IMR-90 (cell line): ENCODE measurements around the gene CIDEC. TPM values are rescaled to one million over a fixed set of nuclear protein-coding genes. Genes with fewer than 3 reads are reported as not detected.

Experiments
- ATAC-seq: fragments of 200-7000 bp; cut with Tn5 transposase; 2 replicates; pipeline ENCODE4 v1.9.1; 2020; ENCODE audit warnings: low read depth, mild to moderate bottlenecking, moderate library complexity
- BruUV-seq: library from RNA; stranded (reverse); fragments of 400-500 nt; replicated peaks from 2 replicates; lab custom pipeline; 2021; lab: Mats Ljungman, UMichigan
- CTCF ChIA-PET: fragments of 300-600 bp; formaldehyde crosslinking; extraction: SDS; loops from one replicate; lab custom pipeline; 2021; ENCODE audit warnings: antibody characterized with exemption; lab: Yijun Ruan, JAX
- POLR2A ChIA-PET: fragments of 300-600 bp; sonication (Branson Sonifier 250); formaldehyde crosslinking; loops from one replicate; lab custom pipeline; 2022; ENCODE audit warnings: antibody characterized with exemption; ENCODE audit not compliant: unreplicated experiment; lab: Charles Lee
- DNase-seq: peaks from one replicate; pipeline ENCODE4 v3.0.0; 2013
- H2AFZ ChIP-seq: replicated peaks from 2 replicates; pipeline ENCODE3; 2013; ENCODE audit warnings: low read length, mild to moderate bottlenecking; ENCODE audit not compliant: poor library complexity
- H2AK5ac ChIP-seq: 2 replicates; pipeline ENCODE4 v1.6.1; 2013; ENCODE audit warnings: low read depth, low read length, inconsistent platforms
- H2AK9ac ChIP-seq: replicated peaks from 2 replicates; pipeline ENCODE3; 2013; ENCODE audit warnings: mild to moderate bottlenecking, low read depth, low read length, moderate library complexity; ENCODE audit not compliant: poor library complexity
- H2BK120ac ChIP-seq: 2 replicates; pipeline ENCODE4 v1.6.1; 2013; ENCODE audit warnings: low read depth, low read length, inconsistent platforms
- H2BK15ac ChIP-seq: 3 replicates; pipeline ENCODE4 v1.6.1; 2013; ENCODE audit warnings: low read depth, low read length, inconsistent platforms
- H2BK20ac ChIP-seq: 2 replicates; pipeline ENCODE4 v1.6.1; 2013; ENCODE audit warnings: low read depth, mild to moderate bottlenecking, inconsistent platforms, low read length, moderate library complexity
- H2BK5ac ChIP-seq: 2 replicates; pipeline ENCODE4 v1.6.1; 2013; ENCODE audit warnings: mild to moderate bottlenecking, low read depth, low read length, inconsistent platforms; ENCODE audit not compliant: poor library complexity, severe bottlenecking
- H3K14ac ChIP-seq: replicated peaks from 2 replicates; pipeline ENCODE4 v1.6.1; 2013; ENCODE audit warnings: low read depth, low read length, inconsistent platforms
- H3K18ac ChIP-seq: 2 replicates; pipeline ENCODE4 v1.6.1; 2013; ENCODE audit warnings: low read depth, low read length, control low read depth
- H3K23ac ChIP-seq: 2 replicates; pipeline ENCODE4 v1.6.1; 2013; ENCODE audit warnings: low read depth, low read length, inconsistent platforms
- H3K27ac ChIP-seq: 2 replicates; pipeline ENCODE4 v1.5.1; 2013; ENCODE audit warnings: mild to moderate bottlenecking, control low read depth, low read length; ENCODE audit not compliant: insufficient read depth
- H3K27me3 ChIP-seq: 2 replicates; pipeline ENCODE4 v1.6.1; 2013; ENCODE audit warnings: low read length; ENCODE audit not compliant: control insufficient read depth, insufficient read depth
- H3K36me3 ChIP-seq: 2 replicates; pipeline ENCODE4 v1.6.1; 2013; ENCODE audit warnings: low read length, mixed read lengths; ENCODE audit not compliant: control insufficient read depth, insufficient read depth
- H3K4ac ChIP-seq: 2 replicates; pipeline ENCODE4 v1.6.1; 2013; ENCODE audit warnings: low read depth, low read length, inconsistent platforms
- H3K4me1 ChIP-seq: 2 replicates; pipeline ENCODE4 v1.6.1; 2013; ENCODE audit warnings: low read length, mixed read lengths; ENCODE audit not compliant: control insufficient read depth, insufficient read depth
- H3K4me2 ChIP-seq: 2 replicates; pipeline ENCODE4 v1.6.1; 2013; ENCODE audit warnings: low read depth, mild to moderate bottlenecking, control low read depth, low read length, moderate library complexity
- H3K4me3 ChIP-seq: 2 replicates; pipeline ENCODE4 v1.5.1; 2013; ENCODE audit warnings: low read depth, mild to moderate bottlenecking, control low read depth, low read length, moderate library complexity; ENCODE audit not compliant: insufficient read depth
- H3K56ac ChIP-seq: 2 replicates; pipeline ENCODE4 v1.6.1; 2013; ENCODE audit warnings: low read length, inconsistent platforms; ENCODE audit not compliant: insufficient read depth; ENCODE audit errors: extremely low read depth
- H3K79me1 ChIP-seq, 2 experiments: 2 replicates each; pipeline ENCODE4 v1.6.1; 2013; ENCODE audit warnings: low read length in 2 of 2, inconsistent platforms in 1 of 2, low read depth in 1 of 2
- H3K9ac ChIP-seq: 2 replicates; pipeline ENCODE4 v1.6.1; 2013; ENCODE audit warnings: low read depth, low read length, control low read depth
- H3K9me1 ChIP-seq: 2 replicates; pipeline ENCODE4 v1.6.1; 2013; ENCODE audit warnings: low read length, inconsistent platforms; ENCODE audit not compliant: insufficient read depth
- H3K9me3 ChIP-seq: 2 replicates; pipeline ENCODE4 v1.6.1; 2013; ENCODE audit warnings: low read length; ENCODE audit not compliant: control insufficient read depth, insufficient read depth
- H4K20me1 ChIP-seq: 2 replicates; pipeline ENCODE4 v1.6.1; 2013; ENCODE audit warnings: low read length, inconsistent platforms; ENCODE audit not compliant: insufficient read depth
- H4K5ac ChIP-seq: 2 replicates; pipeline ENCODE4 v1.6.1; 2013; ENCODE audit warnings: mild to moderate bottlenecking, low read depth, low read length, control low read depth
- H4K8ac ChIP-seq, 2 experiments: 2 replicates each; pipeline ENCODE4 v1.6.1; 2013; ENCODE audit warnings: low read depth in 2 of 2, low read length in 2 of 2, control low read depth in 1 of 2, inconsistent platforms in 1 of 2
- H4K91ac ChIP-seq: 2 replicates; pipeline ENCODE4 v1.6.1; 2013; ENCODE audit warnings: low read depth, low read length, inconsistent platforms; ENCODE audit not compliant: insufficient read depth
- CTCF ChIP-seq: conservative IDR thresholded peaks from 2 replicates; pipeline ENCODE4 v1.5.1; 2012; ENCODE audit warnings: mild to moderate bottlenecking, low read depth, low read length, improper control_type of control experiment
- ELK1 ChIP-seq: fragments of 150-350 bp; IDR thresholded peaks from 2 replicates; pipeline ENCODE4 v1.6.1; 2016; ENCODE audit warnings: low read depth, mild to moderate bottlenecking, low read length, moderate library complexity, borderline replicate concordance
- MAFK ChIP-seq: IDR thresholded peaks from 2 replicates; pipeline ENCODE4 v1.6.1; 2012; ENCODE audit warnings: low read depth, low read length, improper control_type of control experiment
- USF2 ChIP-seq: fragments of 150-350 bp; IDR thresholded peaks from 2 replicates; pipeline ENCODE4 v1.6.1; 2017; ENCODE audit warnings: mild to moderate bottlenecking, antibody characterized with exemption, low read length, low read depth
- WGBS, 2 experiments: methylation state at CpG; one replicate each; pipeline versions ENCODE4 v1.1.5 to v1.1.7; 2013; ENCODE audit warnings: missing lambda C conversion rate in 2 of 2; ENCODE audit not compliant: insufficient read length in 1 of 2; ENCODE audit errors: extremely low coverage in 2 of 2; 5-methylcytosine and 5-hydroxymethylcytosine counted together
- dilution Hi-C: fragments of 300-500 bp; cut with HindIII; formaldehyde crosslinking; loops from one replicate; pipeline ENCODE4 v1.14.3; 2018; ENCODE audit warnings: low sequenced_read_pairs; ENCODE audit not compliant: unreplicated experiment
- in situ Hi-C: fragments of 300-500 bp; cut with MboI; formaldehyde crosslinking; loops from 3 replicates; pipeline ENCODE4 v1.14.3; 2019; ENCODE audit warnings: low sequenced_read_pairs, inconsistent platforms, mixed read lengths
- intact Hi-C: fragments of 100-400 bp; cut with micrococcal nuclease; formaldehyde crosslinking; loops from 2 replicates; pipeline ENCODE4 v1.10.0; 2022
- polyA plus RNA-seq, 3 experiments: library from polyadenylated mRNA; depleted of rRNA; stranded (reverse); fragments of >200 nt; gene quantifications; 2 replicates each; pipeline ENCODE4 v1.2.3, GENCODE V29; 2012; ENCODE audit warnings: low replicate concordance in 1 of 3
- total RNA-seq: library from RNA; depleted of rRNA; stranded (reverse); fragments of >200 nt; gene quantifications from 2 replicates; pipeline ENCODE4 v1.2.3, GENCODE V29; 2012

Gene CIDEC
- total and polyA plus RNA-seq, 2 of the 4 experiments (the other 2 are of a cell fraction): 0.09 TPM; not detected in 1

- H4K20me1 ChIP-seq: no peaks in the 10 kb centered on the region
- intact Hi-C loops: no loop called here
- no peak overlapping the region for H3K4me2 ChIP-seq
These were observed 28.2 kb upstream of the CIDEC start for GRCh38 chr3:9908286-9908685.

More at GRCh38 chr3:9908286-9908685, 28.2 kb upstream of the CIDEC start:
- no peak overlapping the region for H3K23ac ChIP-seq
- POLR2A ChIA-PET: no interaction called here
- H2BK5ac ChIP-seq: no peak overlapping the region
- H4K91ac ChIP-seq: no peak overlapping the region
- peaks cover 4% of the 10 kb centered on the region for H3K4me1 ChIP-seq
- H3K4me3 ChIP-seq: no peak overlapping the region
- H2AK9ac ChIP-seq: no peak overlapping the region
- H2BK120ac ChIP-seq: no peak overlapping the region
- CTCF ChIA-PET: no interaction called here
- no peak overlapping the region for H3K18ac ChIP-seq
- H4K8ac ChIP-seq: no peak overlapping the region
- no peak overlapping the region for H3K27ac ChIP-seq
- H3K14ac ChIP-seq: no peak overlapping the region
- peaks cover 0 to 8% of the 10 kb centered on the region in 2 experiments; a peak in 2 of 4 replicates for H3K79me1 ChIP-seq
- H3K9me3 ChIP-seq: no peaks in the 10 kb centered on the region
- no peak for DNase-seq
- ATAC-seq: no peak
- H2AK5ac ChIP-seq: no peak overlapping the region
- no peaks in the 10 kb centered on the region for H3K27me3 ChIP-seq
- H3K36me3 ChIP-seq: no peaks in the 10 kb centered on the region
- no peak overlapping the region for H3K9ac ChIP-seq
- TF ChIP-seq MAFK (no peak), ELK1 (no peak), USF2 (no peak), CTCF (no peak)
- H4K5ac ChIP-seq: no peak overlapping the region
- H3K56ac ChIP-seq: no peak overlapping the region
- dilution Hi-C loops: no loop called here
- H2BK15ac ChIP-seq: no peak overlapping the region
- no CpG with 5 or more reads among the region's 3 CpGs for WGBS, 2 experiments
- H2BK20ac ChIP-seq: no peak overlapping the region
- in situ Hi-C loops: no loop called here
- BruUV-seq: no TSS peak
- no peak overlapping the region for H3K4ac ChIP-seq
- peaks cover 9% of the 10 kb centered on the region for H3K9me1 ChIP-seq
- H2AFZ ChIP-seq: no peak overlapping the region
